ENCODE results near the gene HSD11B1L.
A peak's percentile ranks its signal among the peaks of the same experiment; 100 is the strongest.

The HSD11B1L gene

DNA sequence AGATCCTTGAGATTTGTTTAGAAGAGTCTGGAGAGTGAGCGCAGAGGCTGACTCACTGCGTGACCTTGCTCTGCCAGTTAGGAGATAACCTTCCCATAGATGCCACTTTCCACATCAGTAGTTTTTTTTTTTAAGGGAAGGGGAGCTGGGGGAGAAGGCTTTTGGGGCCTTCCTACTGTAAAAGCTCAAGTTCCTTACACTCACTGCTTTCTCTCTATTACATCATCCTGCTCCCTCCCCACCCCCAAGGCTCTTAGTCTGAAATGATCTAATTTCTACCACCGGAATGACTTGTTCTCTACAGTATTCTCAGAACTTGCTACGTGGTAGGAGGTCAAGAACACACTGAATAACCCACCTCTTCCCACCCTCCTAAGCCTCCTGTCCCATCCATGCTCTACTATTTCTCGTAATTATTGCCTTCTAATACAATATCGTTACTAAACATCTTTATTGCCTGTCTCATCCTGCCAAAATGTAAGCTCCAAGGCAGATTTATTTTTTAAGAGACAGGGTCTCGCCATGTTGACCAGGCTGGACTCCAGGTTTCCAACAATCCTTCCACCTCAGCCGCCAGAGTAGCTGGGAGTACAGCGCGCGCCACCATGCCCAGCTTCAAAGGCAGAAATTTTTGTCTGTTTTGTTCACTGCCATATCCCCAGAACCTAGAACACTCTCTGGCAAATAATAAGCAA lies 37.9 kb downstream of the HSD11B1L start (continued):
- TF ChIP-seq, protein P1, sequence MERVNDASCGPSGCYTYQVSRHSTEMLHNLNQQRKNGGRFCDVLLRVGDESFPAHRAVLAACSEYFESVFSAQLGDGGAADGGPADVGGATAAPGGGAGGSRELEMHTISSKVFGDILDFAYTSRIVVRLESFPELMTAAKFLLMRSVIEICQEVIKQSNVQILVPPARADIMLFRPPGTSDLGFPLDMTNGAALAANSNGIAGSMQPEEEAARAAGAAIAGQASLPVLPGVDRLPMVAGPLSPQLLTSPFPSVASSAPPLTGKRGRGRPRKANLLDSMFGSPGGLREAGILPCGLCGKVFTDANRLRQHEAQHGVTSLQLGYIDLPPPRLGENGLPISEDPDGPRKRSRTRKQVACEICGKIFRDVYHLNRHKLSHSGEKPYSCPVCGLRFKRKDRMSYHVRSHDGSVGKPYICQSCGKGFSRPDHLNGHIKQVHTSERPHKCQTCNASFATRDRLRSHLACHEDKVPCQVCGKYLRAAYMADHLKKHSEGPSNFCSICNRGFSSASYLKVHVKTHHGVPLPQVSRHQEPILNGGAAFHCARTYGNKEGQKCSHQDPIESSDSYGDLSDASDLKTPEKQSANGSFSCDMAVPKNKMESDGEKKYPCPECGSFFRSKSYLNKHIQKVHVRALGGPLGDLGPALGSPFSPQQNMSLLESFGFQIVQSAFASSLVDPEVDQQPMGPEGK (tag by site-specific recombination; IDR thresholded peaks at IDR 0.05): peak; percentile 97
- peak; percentile 76 for TF ChIP-seq ZNF366 (tag by site-specific recombination; conservative IDR thresholded peaks at IDR 0.05)
- peak; percentile 89; the same call in 1 of the 2 replicates for TF ChIP-seq ZNF660 (tag by site-specific recombination; IDR thresholded peaks at IDR 0.05)
- TF ChIP-seq, protein P2, sequence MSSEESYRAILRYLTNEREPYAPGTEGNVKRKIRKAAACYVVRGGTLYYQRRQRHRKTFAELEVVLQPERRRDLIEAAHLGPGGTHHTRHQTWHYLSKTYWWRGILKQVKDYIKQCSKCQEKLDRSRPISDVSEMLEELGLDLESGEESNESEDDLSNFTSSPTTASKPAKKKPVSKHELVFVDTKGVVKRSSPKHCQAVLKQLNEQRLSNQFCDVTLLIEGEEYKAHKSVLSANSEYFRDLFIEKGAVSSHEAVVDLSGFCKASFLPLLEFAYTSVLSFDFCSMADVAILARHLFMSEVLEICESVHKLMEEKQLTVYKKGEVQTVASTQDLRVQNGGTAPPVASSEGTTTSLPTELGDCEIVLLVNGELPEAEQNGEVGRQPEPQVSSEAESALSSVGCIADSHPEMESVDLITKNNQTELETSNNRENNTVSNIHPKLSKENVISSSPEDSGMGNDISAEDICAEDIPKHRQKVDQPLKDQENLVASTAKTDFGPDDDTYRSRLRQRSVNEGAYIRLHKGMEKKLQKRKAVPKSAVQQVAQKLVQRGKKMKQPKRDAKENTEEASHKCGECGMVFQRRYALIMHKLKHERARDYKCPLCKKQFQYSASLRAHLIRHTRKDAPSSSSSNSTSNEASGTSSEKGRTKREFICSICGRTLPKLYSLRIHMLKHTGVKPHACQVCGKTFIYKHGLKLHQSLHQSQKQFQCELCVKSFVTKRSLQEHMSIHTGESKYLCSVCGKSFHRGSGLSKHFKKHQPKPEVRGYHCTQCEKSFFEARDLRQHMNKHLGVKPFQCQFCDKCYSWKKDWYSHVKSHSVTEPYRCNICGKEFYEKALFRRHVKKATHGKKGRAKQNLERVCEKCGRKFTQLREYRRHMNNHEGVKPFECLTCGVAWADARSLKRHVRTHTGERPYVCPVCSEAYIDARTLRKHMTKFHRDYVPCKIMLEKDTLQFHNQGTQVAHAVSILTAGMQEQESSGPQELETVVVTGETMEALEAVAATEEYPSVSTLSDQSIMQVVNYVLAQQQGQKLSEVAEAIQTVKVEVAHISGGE (tag by site-specific recombination; conservative IDR thresholded peaks at IDR 0.05; ENCODE audit: low read depth): no peak
- TF ChIP-seq ZNF658 (tag by site-specific recombination; IDR thresholded peaks at IDR 0.05): no peak
- no peak for TF ChIP-seq ZNF555 (tag by site-specific recombination; conservative IDR thresholded peaks at IDR 0.05)
- TF ChIP-seq, protein P3, sequence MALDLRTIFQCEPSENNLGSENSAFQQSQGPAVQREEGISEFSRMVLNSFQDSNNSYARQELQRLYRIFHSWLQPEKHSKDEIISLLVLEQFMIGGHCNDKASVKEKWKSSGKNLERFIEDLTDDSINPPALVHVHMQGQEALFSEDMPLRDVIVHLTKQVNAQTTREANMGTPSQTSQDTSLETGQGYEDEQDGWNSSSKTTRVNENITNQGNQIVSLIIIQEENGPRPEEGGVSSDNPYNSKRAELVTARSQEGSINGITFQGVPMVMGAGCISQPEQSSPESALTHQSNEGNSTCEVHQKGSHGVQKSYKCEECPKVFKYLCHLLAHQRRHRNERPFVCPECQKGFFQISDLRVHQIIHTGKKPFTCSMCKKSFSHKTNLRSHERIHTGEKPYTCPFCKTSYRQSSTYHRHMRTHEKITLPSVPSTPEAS (tag by site-specific recombination; IDR thresholded peaks at IDR 0.05): peak; percentile 33; the same call in 1 of the 2 replicates
- peak; percentile 49; the same call in 1 of the 2 replicates for TF ChIP-seq ZXDB (tag by site-specific recombination; IDR thresholded peaks at IDR 0.05)
- TF ChIP-seq BCL11A (tag by site-specific recombination; IDR thresholded peaks at IDR 0.05; ENCODE audit: low read depth): no peak
- TF ChIP-seq, protein P4, sequence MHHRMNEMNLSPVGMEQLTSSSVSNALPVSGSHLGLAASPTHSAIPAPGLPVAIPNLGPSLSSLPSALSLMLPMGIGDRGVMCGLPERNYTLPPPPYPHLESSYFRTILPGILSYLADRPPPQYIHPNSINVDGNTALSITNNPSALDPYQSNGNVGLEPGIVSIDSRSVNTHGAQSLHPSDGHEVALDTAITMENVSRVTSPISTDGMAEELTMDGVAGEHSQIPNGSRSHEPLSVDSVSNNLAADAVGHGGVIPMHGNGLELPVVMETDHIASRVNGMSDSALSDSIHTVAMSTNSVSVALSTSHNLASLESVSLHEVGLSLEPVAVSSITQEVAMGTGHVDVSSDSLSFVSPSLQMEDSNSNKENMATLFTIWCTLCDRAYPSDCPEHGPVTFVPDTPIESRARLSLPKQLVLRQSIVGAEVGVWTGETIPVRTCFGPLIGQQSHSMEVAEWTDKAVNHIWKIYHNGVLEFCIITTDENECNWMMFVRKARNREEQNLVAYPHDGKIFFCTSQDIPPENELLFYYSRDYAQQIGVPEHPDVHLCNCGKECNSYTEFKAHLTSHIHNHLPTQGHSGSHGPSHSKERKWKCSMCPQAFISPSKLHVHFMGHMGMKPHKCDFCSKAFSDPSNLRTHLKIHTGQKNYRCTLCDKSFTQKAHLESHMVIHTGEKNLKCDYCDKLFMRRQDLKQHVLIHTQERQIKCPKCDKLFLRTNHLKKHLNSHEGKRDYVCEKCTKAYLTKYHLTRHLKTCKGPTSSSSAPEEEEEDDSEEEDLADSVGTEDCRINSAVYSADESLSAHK (tag by site-specific recombination; IDR thresholded peaks at IDR 0.05): no peak
- TF ChIP-seq ZNF302 (tag by site-specific recombination; IDR thresholded peaks at IDR 0.05; ENCODE audit: low read depth): no peak
- TF ChIP-seq, protein P5, sequence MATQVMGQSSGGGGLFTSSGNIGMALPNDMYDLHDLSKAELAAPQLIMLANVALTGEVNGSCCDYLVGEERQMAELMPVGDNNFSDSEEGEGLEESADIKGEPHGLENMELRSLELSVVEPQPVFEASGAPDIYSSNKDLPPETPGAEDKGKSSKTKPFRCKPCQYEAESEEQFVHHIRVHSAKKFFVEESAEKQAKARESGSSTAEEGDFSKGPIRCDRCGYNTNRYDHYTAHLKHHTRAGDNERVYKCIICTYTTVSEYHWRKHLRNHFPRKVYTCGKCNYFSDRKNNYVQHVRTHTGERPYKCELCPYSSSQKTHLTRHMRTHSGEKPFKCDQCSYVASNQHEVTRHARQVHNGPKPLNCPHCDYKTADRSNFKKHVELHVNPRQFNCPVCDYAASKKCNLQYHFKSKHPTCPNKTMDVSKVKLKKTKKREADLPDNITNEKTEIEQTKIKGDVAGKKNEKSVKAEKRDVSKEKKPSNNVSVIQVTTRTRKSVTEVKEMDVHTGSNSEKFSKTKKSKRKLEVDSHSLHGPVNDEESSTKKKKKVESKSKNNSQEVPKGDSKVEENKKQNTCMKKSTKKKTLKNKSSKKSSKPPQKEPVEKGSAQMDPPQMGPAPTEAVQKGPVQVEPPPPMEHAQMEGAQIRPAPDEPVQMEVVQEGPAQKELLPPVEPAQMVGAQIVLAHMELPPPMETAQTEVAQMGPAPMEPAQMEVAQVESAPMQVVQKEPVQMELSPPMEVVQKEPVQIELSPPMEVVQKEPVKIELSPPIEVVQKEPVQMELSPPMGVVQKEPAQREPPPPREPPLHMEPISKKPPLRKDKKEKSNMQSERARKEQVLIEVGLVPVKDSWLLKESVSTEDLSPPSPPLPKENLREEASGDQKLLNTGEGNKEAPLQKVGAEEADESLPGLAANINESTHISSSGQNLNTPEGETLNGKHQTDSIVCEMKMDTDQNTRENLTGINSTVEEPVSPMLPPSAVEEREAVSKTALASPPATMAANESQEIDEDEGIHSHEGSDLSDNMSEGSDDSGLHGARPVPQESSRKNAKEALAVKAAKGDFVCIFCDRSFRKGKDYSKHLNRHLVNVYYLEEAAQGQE (tag by site-specific recombination; IDR thresholded peaks at IDR 0.05): peak; percentile 12; the same call in 1 of the 2 replicates
